ENCODE data around the gene TBC1D14.

GRCh38 chr4:7020856-7021255 lies 111.2 kb downstream of the TBC1D14 start:
- TF ChIP-seq CTCF (IDR thresholded peaks at IDR 0.05) (no peak), POLR2AphosphoS5 (IDR thresholded peaks at IDR 0.05; ENCODE audit: low read depth, low read length) (no peak), SIN3A (IDR thresholded peaks at IDR 0.05; ENCODE audit: borderline replicate concordance, insufficient read depth, low read depth, low read length) (no peak), REST (IDR thresholded peaks at IDR 0.05; ENCODE audit: insufficient read depth in 1 of 2, low read depth in 2 of 2, low read length in 1 of 2) (no peak)
